Neural cell (in vitro differentiated cells): ENCODE measurements around the gene XG. TPM values are rescaled to one million over a fixed set of nuclear protein-coding genes. Genes with fewer than 3 reads are reported as not detected.
"Not testable (repeated sequence)": the region's sequence is repeated elsewhere in the genome, so short reads cannot be mapped to it uniquely, and the experiment has no call there.

ENCODE experiments used
- H2AFZ ChIP-seq: fragments of 200-600, 300-800 bp; sonication (generic), shearing (Covaris generic); 2 replicates; pipeline ENCODE4 v1.6.0; 2014; ENCODE audit warnings: low read depth, mild to moderate bottlenecking, antibody characterized with exemption, low read length, moderate library complexity
- H3F3A ChIP-seq: fragments of 200-600 bp; shearing (Covaris generic); 2 replicates; pipeline ENCODE4 v1.6.1; 2016; ENCODE audit warnings: mild to moderate bottlenecking, moderate library complexity, mixed read lengths, antibody characterized with exemption, low read length; ENCODE audit not compliant: insufficient read depth, poor library complexity, severe bottlenecking
- H3K27ac ChIP-seq: fragments of 200-600, 300-800 bp; sonication (generic), shearing (Covaris generic); 2 replicates; pipeline ENCODE4 v1.5.1; 2014; ENCODE audit warnings: mild to moderate bottlenecking, low read length, moderate library complexity
- H3K27me3 ChIP-seq: fragments of 300-800, 200-600 bp; sonication (generic), shearing (Covaris generic); 2 replicates; pipeline ENCODE4 v1.6.0; 2014; ENCODE audit warnings: mild to moderate bottlenecking, low read depth, low read length, moderate library complexity; ENCODE audit not compliant: insufficient read depth
- H3K36me3 ChIP-seq: fragments of 300-800, 200-600 bp; sonication (generic), shearing (Covaris generic); 2 replicates; pipeline ENCODE4 v1.5.1; 2014; ENCODE audit warnings: mild to moderate bottlenecking, antibody characterized with exemption, low read length, moderate library complexity; ENCODE audit not compliant: insufficient read depth
- H3K4me2 ChIP-seq: fragments of 300-800, 200-600 bp; sonication (generic), shearing (Covaris generic); 2 replicates; pipeline ENCODE4 v1.6.0; 2014; ENCODE audit warnings: mild to moderate bottlenecking, low read length
- H3K4me3 ChIP-seq: fragments of 300-800, 200-600 bp; sonication (generic), shearing (Covaris generic); 2 replicates; pipeline ENCODE4 v1.5.1; 2014; ENCODE audit warnings: mild to moderate bottlenecking, low read length, moderate library complexity
- H3K79me2 ChIP-seq: fragments of 200-600 bp; shearing (Covaris generic); replicated peaks from 2 replicates; pipeline ENCODE4 v1.6.0; 2014; ENCODE audit warnings: mild to moderate bottlenecking, low read length, moderate library complexity; ENCODE audit not compliant: insufficient read depth
- H3K9ac ChIP-seq: fragments of 300-800, 200-600 bp; sonication (generic), shearing (Covaris generic); 2 replicates; pipeline ENCODE4 v1.6.1; 2016; ENCODE audit warnings: mild to moderate bottlenecking, low read length, mixed read lengths
- H3K9me2 ChIP-seq: fragments of 200-600 bp; shearing (Covaris generic); 2 replicates; pipeline ENCODE4 v1.6.1; 2016; ENCODE audit warnings: mild to moderate bottlenecking, low read length, mixed read lengths; ENCODE audit not compliant: insufficient read depth
- H3K9me3 ChIP-seq: fragments of 200-600, 300-800 bp; sonication (generic), shearing (Covaris generic); 2 replicates; pipeline ENCODE4 v1.6.1; 2016; ENCODE audit warnings: mild to moderate bottlenecking, mixed run types, low read length, moderate library complexity, mixed read lengths
- H4K20me1 ChIP-seq: fragments of 200-600 bp; shearing (Covaris generic); 2 replicates; pipeline ENCODE4 v1.6.1; 2016; ENCODE audit warnings: mild to moderate bottlenecking, mixed run types; ENCODE audit not compliant: insufficient read depth
- EP300 ChIP-seq: fragments of 450-650 bp; conservative IDR thresholded peaks from 2 replicates; pipeline ENCODE4 v1.6.1; 2014; ENCODE audit warnings: antibody characterized with exemption, mild to moderate bottlenecking, moderate library complexity; ENCODE audit not compliant: poor library complexity, severe bottlenecking
- EZH2 ChIP-seq: fragments of 200-600, 300-800 bp; shearing (Covaris generic), sonication (generic); IDR thresholded peaks from 2 replicates; pipeline ENCODE4 v1.6.1; 2014; ENCODE audit warnings: antibody characterized with exemption, low read length, borderline replicate concordance, mild to moderate bottlenecking; ENCODE audit not compliant: insufficient read depth, poor library complexity, severe bottlenecking
- MXI1 ChIP-seq: fragments of 450-650 bp; conservative IDR thresholded peaks from 2 replicates; pipeline ENCODE4 v1.6.1; 2014; ENCODE audit warnings: antibody characterized with exemption, mild to moderate bottlenecking; ENCODE audit not compliant: poor library complexity, severe bottlenecking
- POLR2AphosphoS5 ChIP-seq: IDR thresholded peaks from 2 replicates; pipeline ENCODE4 v1.6.1; 2012
- RAD21 ChIP-seq: fragments of 450-650 bp; conservative IDR thresholded peaks from 2 replicates; pipeline ENCODE4 v1.6.1; 2014; ENCODE audit warnings: antibody characterized with exemption, mild to moderate bottlenecking, moderate library complexity
- SMC3 ChIP-seq: fragments of 450-650 bp; conservative IDR thresholded peaks from 2 replicates; pipeline ENCODE4 v1.6.1; 2014; ENCODE audit warnings: antibody characterized with exemption, mild to moderate bottlenecking, moderate library complexity; ENCODE audit not compliant: poor library complexity
- TAF1 ChIP-seq: IDR thresholded peaks from 2 replicates; pipeline ENCODE4 v1.6.1; 2012; ENCODE audit warnings: low read depth
- polyA minus RNA-seq: library from RNA; depleted of rRNA, polyadenylated mRNA; stranded (reverse); fragments of >200 nt; gene quantifications from 2 replicates; pipeline ENCODE4 v1.2.3, GENCODE V29; 2014
- polyA plus RNA-seq: library from polyadenylated mRNA; depleted of rRNA; stranded (reverse); fragments of >200 nt; gene quantifications from 2 replicates; pipeline ENCODE4 v1.2.3, GENCODE V29; 2014
- TF ChIP-seq, protein P1 (sequence below): fragments of 450-650 bp; IDR thresholded peaks from 2 replicates; pipeline ENCODE4 v1.5.1; 2014; ENCODE audit warnings: antibody characterized with exemption, mild to moderate bottlenecking, moderate library complexity; ENCODE audit not compliant: poor library complexity, severe bottlenecking
- TF ChIP-seq, protein P2 (sequence below): IDR thresholded peaks from 2 replicates; pipeline ENCODE4 v1.6.1; 2012; ENCODE audit warnings: borderline replicate concordance

Gene XG, protein sequence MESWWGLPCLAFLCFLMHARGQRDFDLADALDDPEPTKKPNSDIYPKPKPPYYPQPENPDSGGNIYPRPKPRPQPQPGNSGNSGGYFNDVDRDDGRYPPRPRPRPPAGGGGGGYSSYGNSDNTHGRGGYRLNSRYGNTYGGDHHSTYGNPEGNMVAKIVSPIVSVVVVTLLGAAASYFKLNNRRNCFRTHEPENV
- polyA plus RNA-seq (0.37 and 0.42 TPM in 2 replicates), polyA minus RNA-seq (not detected in 2 replicates)

DNA sequence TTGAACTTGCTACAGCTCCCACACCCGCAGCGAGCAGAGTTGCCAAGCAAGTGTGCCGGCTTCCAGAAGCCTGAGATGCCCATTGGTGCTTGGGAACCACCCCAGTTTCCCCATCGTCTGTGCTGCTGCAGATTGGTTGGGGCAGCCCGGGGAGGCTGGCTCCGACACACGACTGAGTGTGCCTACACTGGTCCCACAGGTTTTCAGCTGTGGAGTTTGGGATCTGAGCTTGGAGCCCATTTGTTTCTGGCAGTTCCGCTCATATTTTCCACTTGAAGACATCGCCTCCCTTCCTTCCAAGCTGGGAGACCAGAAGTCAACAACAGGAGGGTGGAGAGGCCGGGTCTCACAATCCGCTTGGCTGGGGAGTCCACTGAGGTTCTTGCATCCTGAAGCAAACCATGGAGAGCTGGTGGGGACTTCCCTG is at the start of gene XG:
TSS of gene XG (plus strand) at position 167 of the 427 bp plus-strand sequence. CDS start at position 402, 235 bp downstream.
- H3K9ac ChIP-seq, H3K36me3 ChIP-seq, H3K27me3 ChIP-seq, H3K27ac ChIP-seq, H3K9me3 ChIP-seq, H3K4me3 ChIP-seq, H3K79me2 ChIP-seq, H3F3A ChIP-seq, H2AFZ ChIP-seq, H4K20me1 ChIP-seq, H3K9me2 ChIP-seq, H3K4me2 ChIP-seq: not testable (repeated sequence)

- peaks cover 8% of the 10 kb centered on the region for H3K79me2 ChIP-seq
Measured at GRCh38 chrX:2703991-2704369, 47.9 kb upstream of the XG start.

More at GRCh38 chrX:2703991-2704369, 47.9 kb upstream of the XG start:
- no peaks in the 10 kb centered on the region for H4K20me1 ChIP-seq
- TF ChIP-seq POLR2AphosphoS5: no peak
- TF ChIP-seq EZH2: no peak
- TF ChIP-seq TAF1: no peak
- TF ChIP-seq, protein P1, sequence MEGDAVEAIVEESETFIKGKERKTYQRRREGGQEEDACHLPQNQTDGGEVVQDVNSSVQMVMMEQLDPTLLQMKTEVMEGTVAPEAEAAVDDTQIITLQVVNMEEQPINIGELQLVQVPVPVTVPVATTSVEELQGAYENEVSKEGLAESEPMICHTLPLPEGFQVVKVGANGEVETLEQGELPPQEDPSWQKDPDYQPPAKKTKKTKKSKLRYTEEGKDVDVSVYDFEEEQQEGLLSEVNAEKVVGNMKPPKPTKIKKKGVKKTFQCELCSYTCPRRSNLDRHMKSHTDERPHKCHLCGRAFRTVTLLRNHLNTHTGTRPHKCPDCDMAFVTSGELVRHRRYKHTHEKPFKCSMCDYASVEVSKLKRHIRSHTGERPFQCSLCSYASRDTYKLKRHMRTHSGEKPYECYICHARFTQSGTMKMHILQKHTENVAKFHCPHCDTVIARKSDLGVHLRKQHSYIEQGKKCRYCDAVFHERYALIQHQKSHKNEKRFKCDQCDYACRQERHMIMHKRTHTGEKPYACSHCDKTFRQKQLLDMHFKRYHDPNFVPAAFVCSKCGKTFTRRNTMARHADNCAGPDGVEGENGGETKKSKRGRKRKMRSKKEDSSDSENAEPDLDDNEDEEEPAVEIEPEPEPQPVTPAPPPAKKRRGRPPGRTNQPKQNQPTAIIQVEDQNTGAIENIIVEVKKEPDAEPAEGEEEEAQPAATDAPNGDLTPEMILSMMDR: no peak
- TF ChIP-seq SMC3: no peak
- TF ChIP-seq MXI1: no peak
- TF ChIP-seq, protein P2, sequence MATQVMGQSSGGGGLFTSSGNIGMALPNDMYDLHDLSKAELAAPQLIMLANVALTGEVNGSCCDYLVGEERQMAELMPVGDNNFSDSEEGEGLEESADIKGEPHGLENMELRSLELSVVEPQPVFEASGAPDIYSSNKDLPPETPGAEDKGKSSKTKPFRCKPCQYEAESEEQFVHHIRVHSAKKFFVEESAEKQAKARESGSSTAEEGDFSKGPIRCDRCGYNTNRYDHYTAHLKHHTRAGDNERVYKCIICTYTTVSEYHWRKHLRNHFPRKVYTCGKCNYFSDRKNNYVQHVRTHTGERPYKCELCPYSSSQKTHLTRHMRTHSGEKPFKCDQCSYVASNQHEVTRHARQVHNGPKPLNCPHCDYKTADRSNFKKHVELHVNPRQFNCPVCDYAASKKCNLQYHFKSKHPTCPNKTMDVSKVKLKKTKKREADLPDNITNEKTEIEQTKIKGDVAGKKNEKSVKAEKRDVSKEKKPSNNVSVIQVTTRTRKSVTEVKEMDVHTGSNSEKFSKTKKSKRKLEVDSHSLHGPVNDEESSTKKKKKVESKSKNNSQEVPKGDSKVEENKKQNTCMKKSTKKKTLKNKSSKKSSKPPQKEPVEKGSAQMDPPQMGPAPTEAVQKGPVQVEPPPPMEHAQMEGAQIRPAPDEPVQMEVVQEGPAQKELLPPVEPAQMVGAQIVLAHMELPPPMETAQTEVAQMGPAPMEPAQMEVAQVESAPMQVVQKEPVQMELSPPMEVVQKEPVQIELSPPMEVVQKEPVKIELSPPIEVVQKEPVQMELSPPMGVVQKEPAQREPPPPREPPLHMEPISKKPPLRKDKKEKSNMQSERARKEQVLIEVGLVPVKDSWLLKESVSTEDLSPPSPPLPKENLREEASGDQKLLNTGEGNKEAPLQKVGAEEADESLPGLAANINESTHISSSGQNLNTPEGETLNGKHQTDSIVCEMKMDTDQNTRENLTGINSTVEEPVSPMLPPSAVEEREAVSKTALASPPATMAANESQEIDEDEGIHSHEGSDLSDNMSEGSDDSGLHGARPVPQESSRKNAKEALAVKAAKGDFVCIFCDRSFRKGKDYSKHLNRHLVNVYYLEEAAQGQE: no peak
- TF ChIP-seq RAD21: no peak
- no peak for TF ChIP-seq EP300
- no peaks in the 10 kb centered on the region for H3K36me3 ChIP-seq
- H3K27ac ChIP-seq: no peak overlapping the region
- no peaks in the 10 kb centered on the region for H3K27me3 ChIP-seq
- no peak overlapping the region for H3K4me2 ChIP-seq
- H3K9me3 ChIP-seq: no peaks in the 10 kb centered on the region
- H3K9ac ChIP-seq: no peak overlapping the region
- no peak overlapping the region for H3K4me3 ChIP-seq
- H2AFZ ChIP-seq: no peak overlapping the region
- H3F3A ChIP-seq: no peaks in the 10 kb centered on the region
- H3K9me2 ChIP-seq: no peaks in the 10 kb centered on the region
